HUDEP-2 (cell line): ENCODE results near the gene CABP4.
A peak's percentile ranks its signal among the peaks of the same experiment; 100 is the strongest.

ENCODE experiments used
- DNase-seq, 76 experiments: peaks; one replicate each; lab custom pipeline; 2025; ENCODE audit not compliant: unreplicated experiment in 76 of 76; lab: John Stamatoyannopoulos, UW

Gene CABP4

DNA sequence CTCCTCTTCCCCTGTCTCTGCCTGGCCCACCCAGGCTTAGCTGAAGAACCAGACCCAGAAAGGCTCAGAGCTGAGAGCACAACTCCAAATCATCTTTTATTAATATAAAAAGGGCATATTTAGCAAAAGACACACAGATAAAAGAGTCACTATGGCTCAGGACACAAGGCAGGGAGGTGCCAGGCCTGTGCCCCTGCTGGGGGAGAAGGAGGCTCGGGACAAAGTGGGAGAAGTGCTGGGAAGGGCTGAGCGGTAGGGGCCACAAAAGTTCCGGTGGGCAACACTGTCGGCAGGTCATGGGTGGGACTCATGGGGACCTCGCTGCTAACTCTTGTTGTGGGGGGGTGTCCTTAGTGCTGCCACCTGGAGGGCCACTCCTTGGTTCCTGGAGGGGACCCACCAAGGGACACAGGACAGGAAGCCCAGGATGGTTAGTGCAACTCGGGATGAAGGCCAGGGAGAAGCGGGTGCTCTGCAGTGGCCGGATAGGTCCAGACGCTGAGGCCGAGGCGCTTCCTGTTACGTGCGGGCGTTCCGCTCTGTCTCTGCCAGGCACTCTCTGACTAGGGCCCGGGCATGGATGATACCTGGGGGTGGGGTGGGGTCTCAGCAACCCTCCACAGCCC is 51.4 kb downstream of the CABP4 start:
- no peak for DNase-seq

DNA sequence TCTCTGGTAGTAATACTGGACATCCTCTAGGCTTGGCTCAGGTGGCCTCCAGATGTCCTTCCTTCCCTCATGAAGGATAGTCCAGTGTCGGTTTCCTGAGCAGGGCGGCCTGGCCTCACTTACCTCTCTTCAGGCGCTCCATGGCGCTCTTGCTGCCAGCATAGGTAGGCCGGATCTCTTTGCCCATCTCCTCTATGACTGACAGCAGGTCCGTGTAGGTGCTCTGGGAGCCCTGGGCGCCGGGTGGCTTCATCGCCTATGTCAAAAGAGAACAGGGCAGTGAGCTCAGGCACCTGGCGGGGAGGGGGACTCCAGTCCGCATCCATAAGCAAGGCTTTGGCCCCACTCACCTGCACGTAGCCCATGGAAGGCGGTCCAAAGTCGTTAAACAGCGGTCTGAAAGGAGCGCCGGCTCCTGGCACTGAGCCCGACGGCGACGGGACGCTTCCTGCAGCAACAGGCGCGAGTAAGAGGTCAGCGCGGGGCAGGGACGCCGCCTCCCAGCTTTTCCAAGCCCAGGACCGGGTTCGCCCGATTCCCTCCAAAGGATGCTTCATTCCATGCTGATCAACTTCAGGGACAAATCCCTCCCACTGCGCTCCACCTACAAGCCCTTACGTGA is 52.2 kb downstream of the CABP4 start:
- DNase-seq: peak in 3 of 76 experiments; percentile 37 to 58 (median 40)

DNA sequence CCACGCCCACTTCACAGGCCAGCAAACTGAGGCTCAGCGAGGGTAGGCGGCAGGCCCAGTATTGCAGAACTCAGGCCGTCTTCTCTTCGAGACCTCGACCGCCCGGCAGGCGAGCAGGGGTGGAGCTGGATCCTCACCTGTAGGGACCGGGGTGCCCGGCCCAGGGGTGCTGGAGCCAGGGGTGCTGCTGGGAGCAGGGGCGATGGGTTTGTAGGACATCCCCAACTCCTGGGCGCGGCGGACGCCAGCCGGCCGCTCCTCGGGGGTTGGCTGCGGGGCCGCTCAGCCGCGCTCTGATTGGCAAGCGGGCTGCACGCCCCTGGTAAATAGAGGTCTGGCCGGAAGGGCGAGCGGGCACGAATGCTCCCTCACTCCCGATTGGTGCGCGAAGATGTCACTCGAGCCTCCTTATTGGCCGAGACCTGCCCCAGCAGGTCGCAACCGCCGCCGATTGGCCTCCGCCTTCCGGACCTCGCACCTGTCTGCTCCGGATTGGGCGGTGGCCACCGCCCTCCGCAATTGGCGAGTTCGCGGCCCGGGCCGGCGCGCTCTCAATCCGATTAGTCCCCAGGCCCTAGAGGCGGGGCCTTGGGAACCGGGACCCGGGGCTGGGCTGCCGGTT is 52.8 kb downstream of the CABP4 start, which contains the start of gene CDK2AP2:
Gene CDK2AP2 (minus strand): TSS at position 299 of the 622 bp plus-strand sequence. CDS start 80 bp downstream, at position 219.
- DNase-seq: peak; percentile 60 to 99 (median 98)

DNA sequence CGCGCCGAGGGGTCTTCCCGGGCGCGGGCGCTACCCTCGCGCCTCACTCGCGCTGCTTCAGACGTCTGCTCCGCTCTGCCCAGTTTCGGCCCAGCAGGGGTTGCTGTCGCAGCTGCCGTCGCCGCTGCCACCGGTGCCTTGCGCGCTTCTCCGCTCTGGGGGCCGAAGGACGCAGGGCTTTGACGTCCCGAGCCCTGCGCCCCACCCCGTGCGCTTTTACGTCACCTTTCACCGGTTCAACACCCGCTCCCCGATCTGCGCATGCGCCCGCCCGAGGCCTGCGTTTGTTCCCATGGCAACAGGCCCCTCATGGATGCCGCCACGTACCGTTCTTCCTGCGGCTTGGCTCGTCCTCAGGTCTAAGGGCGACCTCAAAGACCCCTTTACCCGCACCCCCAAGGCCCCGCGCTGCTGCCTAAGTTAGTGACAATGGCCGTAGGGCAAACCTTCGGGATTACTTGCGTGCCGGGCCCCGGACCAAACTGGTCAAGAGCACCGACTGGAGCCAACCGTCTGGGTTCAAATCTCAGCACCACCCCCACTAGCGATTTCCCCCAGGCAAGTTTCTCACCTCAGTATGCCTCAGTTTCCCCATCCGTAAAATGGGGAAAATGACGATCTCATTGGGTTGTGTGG is 53.5 kb downstream of the CABP4 start:
- DNase-seq: peak; percentile 23 to 97 (median 92)

DNA sequence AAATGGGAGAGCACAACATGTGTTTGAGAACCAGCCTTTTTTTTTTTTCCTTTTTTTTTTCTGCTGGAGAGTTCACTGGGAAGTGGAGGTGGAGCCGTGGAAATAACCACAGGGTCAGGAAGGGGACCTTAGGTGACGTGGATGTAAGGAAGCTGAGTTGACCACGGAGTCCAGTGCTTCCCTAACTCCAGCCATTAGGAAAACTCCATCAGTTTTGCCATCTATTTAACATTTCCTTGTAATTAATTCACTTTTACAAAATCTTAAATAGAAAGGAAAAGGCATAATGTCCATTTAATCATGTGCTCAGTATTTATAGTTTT is 54.8 kb downstream of the CABP4 start:
- no peak for DNase-seq
